Upper lobe of left lung (tissue), 4 donors: ENCODE data around the gene FBXO3.

Experiments
- CTCF ChIP-seq, 6 experiments: fragments of 450-650 bp in 4 of 6; fragments of 200-600 bp in 2 of 6; sonication (generic) in 2 of 6; IDR thresholded peaks; one replicate each; pipeline ENCODE4 v1.5.1; 2016 to 2019; ENCODE audit warnings: antibody characterized with exemption in 6 of 6
- EP300 ChIP-seq, 4 donors: sonication (generic); formaldehyde crosslinking; IDR thresholded peaks; one replicate each; pipeline ENCODE4 v1.5.1; 2017; ENCODE audit warnings: antibody characterized with exemption in 4 of 4, control low read depth in 2 of 4
- POLR2AphosphoS5 ChIP-seq, 2 donors: sonication (generic); formaldehyde crosslinking; IDR thresholded peaks; one replicate each; pipeline ENCODE4 v1.5.1; 2017; ENCODE audit warnings: antibody characterized with exemption in 2 of 2

GRCh38 chr11:33802194-33802950 lies 28.1 kb upstream of the FBXO3 start:
- TF ChIP-seq CTCF (IDR thresholded peaks at IDR 0.05) (no peak), POLR2AphosphoS5 (IDR thresholded peaks at IDR 0.05) (peak in 1 of 2 donors; percentile 13), EP300 (IDR thresholded peaks at IDR 0.05) (no peak)
